Measurements from ENCODE around the gene SYT15.
"Not testable (repeated sequence)": the region's sequence is repeated elsewhere in the genome, so short reads cannot be mapped to it uniquely, and the experiment has no call there.

GRCh38 chr10:46593307-46593706 is 14.4 kb downstream of the SYT15 start:
- not testable (repeated sequence) for TF ChIP-seq CTCF (IDR thresholded peaks at IDR 0.05); POLR2A (IDR thresholded peaks at IDR 0.05); POLR2AphosphoS5 (IDR thresholded peaks at IDR 0.05; ENCODE audit: insufficient read depth in 1 of 2, low read depth in 1 of 2)

Measured in vagina (tissue), 2 donors.